HUES64 (cell line): ENCODE results near the gene TRIP12.
"Not testable (repeated sequence)": the region's sequence is repeated elsewhere in the genome, so short reads cannot be mapped to it uniquely, and the experiment has no call there.

Experiments used
- H3K27ac ChIP-seq: 2 replicates; pipeline ENCODE4 v1.7.0; 2013; ENCODE audit warnings: low read depth, low read length, inconsistent platforms
- H3K27me3 ChIP-seq: 2 replicates; pipeline ENCODE4 v1.6.1; 2013; ENCODE audit warnings: mild to moderate bottlenecking, low read length; ENCODE audit not compliant: insufficient read depth
- H3K36me3 ChIP-seq: 2 replicates; pipeline ENCODE4 v1.6.1; 2013; ENCODE audit warnings: mild to moderate bottlenecking, low read length; ENCODE audit not compliant: insufficient read depth
- H3K4me1 ChIP-seq: 2 replicates; pipeline ENCODE4 v1.6.1; 2013; ENCODE audit warnings: mild to moderate bottlenecking, low read length, moderate library complexity; ENCODE audit not compliant: insufficient read depth
- H3K4me3 ChIP-seq: 2 replicates; pipeline ENCODE4 v1.5.1; 2013; ENCODE audit warnings: mild to moderate bottlenecking, low read length, moderate library complexity
- H3K9ac ChIP-seq: 2 replicates; pipeline ENCODE4 v1.6.1; 2013; ENCODE audit warnings: mild to moderate bottlenecking, low read depth, low read length
- H3K9me3 ChIP-seq: 2 replicates; pipeline ENCODE4 v1.6.1; 2013; ENCODE audit warnings: low read depth, low read length; ENCODE audit not compliant: insufficient read depth
- WGBS: fragments of 150-250, 120-280 bp; methylation state at CpG from one replicate; pipeline ENCODE4 v1.1.7; 2013; ENCODE audit warnings: missing lambda C conversion rate; 5-methylcytosine and 5-hydroxymethylcytosine counted together

The TRIP12 gene

DNA sequence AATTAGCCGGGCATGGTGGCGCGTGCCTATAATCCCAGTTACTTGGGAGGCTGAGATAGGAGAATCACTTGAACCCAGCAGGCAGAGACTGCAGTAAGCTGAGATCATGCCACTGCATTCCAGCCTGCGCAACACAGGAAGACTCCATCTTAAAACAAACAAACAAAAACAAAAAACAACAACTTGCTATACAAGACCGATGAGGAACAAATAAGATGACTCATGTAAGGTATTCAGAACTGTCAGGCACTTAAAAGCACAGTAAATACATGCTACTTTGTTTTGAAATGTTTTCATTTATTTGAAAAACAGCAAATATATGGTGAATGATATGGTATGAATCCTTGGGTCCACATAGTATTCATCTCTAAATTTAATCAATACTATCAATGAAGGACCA, 66.7 kb downstream of the TRIP12 start:
- H3K36me3 ChIP-seq = peaks cover 71% of the 10 kb centered on the region
- no peaks in the 10 kb centered on the region for H3K27me3 ChIP-seq
- H3K27ac ChIP-seq = no peak overlapping the region
- 93% methylated on average over 5 of the region's 5 CpGs for WGBS
- H3K9me3 ChIP-seq = no peaks in the 10 kb centered on the region
- no peak overlapping the region for H3K9ac ChIP-seq
- no peaks in the 10 kb centered on the region for H3K4me1 ChIP-seq
- no peak overlapping the region for H3K4me3 ChIP-seq

DNA sequence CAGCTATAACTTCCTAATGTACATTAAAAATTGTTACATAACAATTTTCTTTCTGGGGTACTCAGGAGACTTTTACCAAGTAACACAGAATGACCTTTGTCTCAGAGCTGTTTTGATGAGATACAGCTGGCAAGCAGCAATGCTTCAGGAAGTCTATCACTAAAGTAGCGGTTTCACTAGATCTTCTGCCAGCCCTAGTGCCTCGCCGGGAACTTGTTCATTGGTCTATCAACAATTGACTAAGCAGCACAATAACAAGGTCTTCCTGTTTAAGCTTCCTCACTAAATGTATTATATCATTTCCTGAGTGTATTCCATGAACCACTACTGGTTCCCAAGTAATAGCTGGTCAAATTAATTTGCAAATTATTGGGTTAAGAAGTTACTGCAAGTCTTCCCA, 69.2 kb downstream of the TRIP12 start:
- no peak overlapping the region for H3K27ac ChIP-seq
- peaks cover 47% of the 10 kb centered on the region for H3K36me3 ChIP-seq
- no peak overlapping the region for H3K9ac ChIP-seq
- no peaks in the 10 kb centered on the region for H3K27me3 ChIP-seq
- H3K9me3 ChIP-seq = no peaks in the 10 kb centered on the region
- no peak overlapping the region for H3K4me3 ChIP-seq
- WGBS = 93% methylated on average over 3 of the region's 3 CpGs
- H3K4me1 ChIP-seq = peaks cover 16% of the 10 kb centered on the region

- WGBS = 92% methylated on average over 4 of the region's 5 CpGs
- Histone ChIP-seq H3K4me3 (no peak overlapping the region), H3K9ac (no peak overlapping the region), H3K27ac (no peak overlapping the region), H3K27me3 (no peaks in the 10 kb centered on the region), H3K9me3 (no peaks in the 10 kb centered on the region), H3K4me1 (peaks cover 16% of the 10 kb centered on the region), H3K36me3 (peaks cover 40% of the 10 kb centered on the region)
Observed at GRCh38 chr2:229851870-229852269, 69.9 kb downstream of the TRIP12 start.

- not testable (repeated sequence) for H3K27ac ChIP-seq, H3K9ac ChIP-seq, H3K4me3 ChIP-seq, H3K9me3 ChIP-seq, H3K27me3 ChIP-seq
- WGBS = 97% methylated on average over 44 of the region's 44 CpGs
- H3K4me1 ChIP-seq = peaks cover 16% of the 10 kb centered on the region
- H3K36me3 ChIP-seq = peaks cover 28% of the 10 kb centered on the region
Observed at GRCh38 chr2:229850355-229851275, 71.2 kb downstream of the TRIP12 start.

DNA sequence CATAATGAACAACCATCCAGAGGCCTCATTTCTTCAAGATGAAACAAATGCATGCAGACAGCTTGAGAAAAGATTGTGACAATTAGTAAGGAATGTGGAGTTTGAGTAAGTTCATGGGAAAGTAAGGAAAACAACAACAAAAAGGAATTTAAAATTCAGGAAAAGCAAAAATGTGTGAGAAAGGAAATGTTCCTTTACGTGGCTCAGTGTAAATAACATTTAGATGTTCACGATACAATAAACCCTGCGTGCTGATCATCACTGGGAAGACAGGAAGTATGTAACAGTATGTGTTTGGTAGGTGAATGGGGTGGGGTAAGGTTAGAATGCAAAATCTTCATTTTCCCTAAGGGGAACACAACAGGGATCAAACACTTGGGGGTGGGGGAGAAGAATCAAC, 72.7 kb downstream of the TRIP12 start:
- no peaks in the 10 kb centered on the region for H3K9me3 ChIP-seq
- no peak overlapping the region for H3K27ac ChIP-seq
- H3K36me3 ChIP-seq = peaks cover 22% of the 10 kb centered on the region
- no peak overlapping the region for H3K9ac ChIP-seq
- 80% methylated on average over 3 of the region's 3 CpGs for WGBS
- H3K4me1 ChIP-seq = peaks cover 16% of the 10 kb centered on the region
- H3K27me3 ChIP-seq = no peaks in the 10 kb centered on the region
- H3K4me3 ChIP-seq = no peak overlapping the region

DNA sequence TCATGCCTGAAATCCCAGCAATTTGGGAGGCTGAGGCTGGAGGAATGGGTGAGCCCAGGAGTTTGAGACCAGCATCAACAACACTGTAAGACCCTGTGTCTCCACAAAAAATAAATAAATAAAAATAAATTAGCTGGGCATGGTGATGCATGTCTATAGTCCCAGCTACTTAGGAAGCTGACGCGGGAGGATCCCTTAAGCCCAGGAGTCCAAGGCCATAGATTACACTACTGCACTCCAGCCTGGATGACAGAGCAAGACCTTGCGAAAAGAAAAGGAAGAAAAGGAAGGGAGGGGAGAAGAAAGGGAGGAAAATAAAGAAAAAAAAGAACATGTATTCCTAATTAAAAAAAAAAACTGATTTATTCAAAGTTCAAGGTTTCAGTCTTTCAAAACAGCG, 78.2 kb downstream of the TRIP12 start:
- H3K36me3 ChIP-seq = peaks cover 30% of the 10 kb centered on the region
- WGBS = 100% methylated on average over 3 of the region's 4 CpGs
- H3K27ac ChIP-seq = no peak overlapping the region
- peaks cover 3% of the 10 kb centered on the region; the same call in 1 of the 2 replicates for H3K4me1 ChIP-seq
- H3K9ac ChIP-seq = no peak overlapping the region
- H3K4me3 ChIP-seq = no peak overlapping the region
- no peaks in the 10 kb centered on the region for H3K9me3 ChIP-seq
- no peaks in the 10 kb centered on the region for H3K27me3 ChIP-seq

- H3K4me1 ChIP-seq = no peaks in the 10 kb centered on the region
- H3K27me3 ChIP-seq = no peaks in the 10 kb centered on the region
- 82% methylated on average over 6 of the region's 6 CpGs for whole genome bisulfite sequencing
- no peak overlapping the region for H3K9ac ChIP-seq
- H3K27ac ChIP-seq = no peak overlapping the region
- no peak overlapping the region for H3K4me3 ChIP-seq
- peaks cover 56% of the 10 kb centered on the region for H3K36me3 ChIP-seq
- no peaks in the 10 kb centered on the region for H3K9me3 ChIP-seq
Observed at GRCh38 chr2:229838729-229839128, 83.1 kb downstream of the TRIP12 start.

DNA sequence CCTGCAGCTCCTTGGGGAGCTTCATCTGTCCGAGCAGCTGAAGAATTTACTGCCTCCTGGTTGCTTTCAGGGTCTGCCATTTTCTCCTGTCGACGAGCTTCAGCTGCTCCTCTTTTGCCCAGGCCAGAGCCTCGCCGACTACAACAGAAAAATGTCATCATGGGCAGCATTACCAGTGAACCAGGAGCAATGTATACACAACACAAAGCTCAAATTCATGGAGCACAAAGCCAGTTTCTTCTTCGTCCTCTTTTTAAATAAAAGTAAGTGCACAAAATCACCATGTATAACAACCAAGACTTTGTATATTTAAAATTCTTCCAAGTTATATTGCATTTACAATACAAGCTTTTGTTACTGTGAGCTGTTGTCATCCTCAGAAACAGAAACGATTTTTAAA, 85.0 kb downstream of the TRIP12 start:
- no peak overlapping the region for H3K4me3 ChIP-seq
- WGBS = 85% methylated on average over 7 of the region's 7 CpGs
- no peaks in the 10 kb centered on the region for H3K4me1 ChIP-seq
- peaks cover 60% of the 10 kb centered on the region for H3K36me3 ChIP-seq
- no peaks in the 10 kb centered on the region for H3K27me3 ChIP-seq
- H3K27ac ChIP-seq = no peak overlapping the region
- no peaks in the 10 kb centered on the region for H3K9me3 ChIP-seq
- no peak overlapping the region for H3K9ac ChIP-seq

GRCh38 chr2:229835596-229836283, 86.1 kb downstream of the TRIP12 start:
- Histone ChIP-seq H3K27ac (no peak overlapping the region), H3K4me3 (no peak overlapping the region), H3K4me1 (no peaks in the 10 kb centered on the region), H3K9me3 (no peaks in the 10 kb centered on the region), H3K27me3 (no peaks in the 10 kb centered on the region), H3K9ac (no peak overlapping the region), H3K36me3 (peaks cover 61% of the 10 kb centered on the region)
- 98% methylated on average over 3 of the region's 3 CpGs for WGBS

GRCh38 chr2:229834368-229834767, 87.4 kb downstream of the TRIP12 start:
- not testable (repeated sequence) for H3K27me3 ChIP-seq, H3K27ac ChIP-seq, H3K4me1 ChIP-seq, H3K9me3 ChIP-seq, H3K9ac ChIP-seq, H3K4me3 ChIP-seq
- 96% methylated on average over 4 of the region's 4 CpGs for WGBS
- peaks cover 63% of the 10 kb centered on the region for H3K36me3 ChIP-seq

DNA sequence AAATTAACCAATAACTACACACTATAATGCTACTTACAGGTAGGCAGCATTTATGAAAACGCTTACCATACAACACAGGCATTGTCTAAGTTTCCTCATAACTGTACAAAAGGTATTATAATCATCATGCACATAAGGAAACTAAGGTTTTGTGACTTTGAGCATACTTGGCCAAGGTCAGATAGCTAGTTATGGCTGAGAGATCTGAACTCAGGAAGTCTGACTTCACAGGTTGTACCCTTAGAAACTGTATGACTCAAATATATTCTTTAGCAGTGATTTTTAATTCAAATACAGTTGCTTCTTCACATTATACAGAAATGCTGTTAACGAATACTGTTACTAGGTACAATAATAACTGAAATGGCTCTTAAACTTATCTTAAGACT, 89.3 kb downstream of the TRIP12 start:
- 100% methylated on average over 2 of the region's 2 CpGs for WGBS
- Histone ChIP-seq H3K27ac (no peak overlapping the region), H3K27me3 (no peaks in the 10 kb centered on the region), H3K36me3 (peaks cover 68% of the 10 kb centered on the region), H3K9ac (no peak overlapping the region), H3K4me1 (no peaks in the 10 kb centered on the region), H3K4me3 (no peak overlapping the region), H3K9me3 (no peaks in the 10 kb centered on the region)
